Heart left ventricle (tissue), 16 donors: ENCODE results near the gene GIPC1. TPM values are rescaled to one million over a fixed set of nuclear protein-coding genes. Genes with fewer than 3 reads are reported as not detected.

Source experiments
- ATAC-seq, 4 donors: fragments of 200-7000 bp; cut with Tn5 transposase; one replicate each; pipeline ENCODE4 v1.9.1; 2020 to 2022; ENCODE audit warnings: moderate library complexity in 4 of 4, mild to moderate bottlenecking in 3 of 4, moderate number of reproducible peaks in 1 of 4
- DNase-seq, 5 donors: peaks; one replicate each; pipeline ENCODE4 v3.0.0-alpha.2; 2020
- H3K27ac ChIP-seq, 12 donors: fragments of 200-600 bp; sonication (generic) in 4 of 12; one replicate each; pipeline versions ENCODE4 v1.5.0 to v1.8.0; 2016 to 2022; ENCODE audit warnings: mild to moderate bottlenecking in 2 of 12
- H3K27me3 ChIP-seq, 9 donors: fragments of 200-600 bp; sonication (generic) in 2 of 9; one replicate each; pipeline versions ENCODE4 v1.5.1 to v1.8.0; 2016 to 2022; ENCODE audit warnings: mild to moderate bottlenecking in 3 of 9
- H3K36me3 ChIP-seq, 9 donors: fragments of 200-600 bp; sonication (generic) in 2 of 9; one replicate each; pipeline versions ENCODE4 v1.5.0 to v1.8.0; 2018 to 2022; ENCODE audit warnings: mild to moderate bottlenecking in 2 of 9
- H3K4me1 ChIP-seq, 12 donors: fragments of 200-600 bp; sonication (generic) in 4 of 12; one replicate each; pipeline versions ENCODE4 v1.5.0 to v1.8.0; 2016 to 2022; ENCODE audit warnings: mild to moderate bottlenecking in 3 of 12
- H3K4me3 ChIP-seq, 12 donors: fragments of 200-600 bp; sonication (generic) in 4 of 12; one replicate each; pipeline versions ENCODE4 v1.5.0 to v1.8.0; 2017 to 2022; ENCODE audit warnings: mild to moderate bottlenecking in 9 of 12, moderate library complexity in 4 of 12
- H3K9me3 ChIP-seq, 12 donors: fragments of 200-600 bp; sonication (generic) in 4 of 12; one replicate each; pipeline versions ENCODE4 v1.5.0 to v1.8.0; 2016 to 2022; ENCODE audit warnings: mild to moderate bottlenecking in 1 of 12
- POLR2A ChIP-seq, 2 donors: fragments of 450-650 bp; IDR thresholded peaks; one replicate each; pipeline ENCODE4 v1.6.1; 2017; ENCODE audit warnings: antibody characterized with exemption in 2 of 2, mild to moderate bottlenecking in 2 of 2, moderate library complexity in 2 of 2
- WGBS, 4 donors: extraction: QIAGEN DNeasy Blood & Tissue Kit in 2 of 4; methylation state at CpG; one replicate each; pipeline versions ENCODE4 v1.1.5 to v1.1.7; 2013 to 2018; 5-methylcytosine and 5-hydroxymethylcytosine counted together
- intact Hi-C, 10 donors: fragments of 100-400 bp; cut with DNase I; formaldehyde crosslinking; loops; one replicate each; pipeline versions ENCODE4 v1.11.1 to v1.14.2; 2022
- polyA plus RNA-seq, 2 donors: library from polyadenylated mRNA; stranded (reverse); fragments of 200-250 nt; gene quantifications; one replicate each; pipeline ENCODE4 v1.2.3, GENCODE V29; 2013
- total RNA-seq, 9 donors: library from RNA; depleted of rRNA in 2 of 9; stranded (reverse); fragments of >200 nt in 2 of 9; fragmentation: NEBNext Ultra II Directional in 3 of 9; extraction: Animal tissue kit (Norgen Biotek cat#: 25700) in 3 of 9; gene quantifications; one replicate each; pipeline versions ENCODE4 v1.1.0 to v1.2.4, GENCODE V29; 2016 to 2023
- TF ChIP-seq, protein P1 (sequence below), 12 donors: fragments of 200-600 bp; sonication (generic) in 4 of 12; IDR thresholded peaks; one replicate each; pipeline versions ENCODE4 v1.5.0 to v1.8.0; 2018 to 2022; ENCODE audit warnings: antibody characterized with exemption in 12 of 12, mild to moderate bottlenecking in 5 of 12
- donor health status: ischemic (EF 13 %, LVEDD 7.1; RV severe dilation, severe dysfunction).
- donor health status: healthy with polysubstance abuse.
- donor health status: DM: no; HTN: yes; CAD: no.
- donor health status: DM: no; HTN: no; CAD: no.
- donor health status: ischemic (EF 25% LVEDD 6.9; RV normal size, moderate dysfunction).
- donor health status: ischemic (EF 25% LVEDD 5.7; RV mildly dilated, moderate dysfunction).
- donor health status: healthy.
- donor health status: DM: yes; HTN: yes; CAD: no.
- donor health status: ischemic (EF 35%, LVEDD 5.7; RV mildly dilated, moderate dysfunction).
- donor health status: nonischemic (EF 11% LVEDD 7.7; RV severe dilation, severe dysfunction).
- donor health status: DM: yes; HTN: yes; CAD: no.
- donor health status: PGD.
- donor health status: ischemic (EF 29% LVEDD 5.4; RV normal size, mild dysfunction).
- donor health status: nonischemic (EF 23%, LVEDD 6.1; RV moderate dilation, normal function).

The GIPC1 gene
- total and polyA plus RNA-seq, 11 donors: 44.9 to 87.4 (median 49.7) TPM

DNA sequence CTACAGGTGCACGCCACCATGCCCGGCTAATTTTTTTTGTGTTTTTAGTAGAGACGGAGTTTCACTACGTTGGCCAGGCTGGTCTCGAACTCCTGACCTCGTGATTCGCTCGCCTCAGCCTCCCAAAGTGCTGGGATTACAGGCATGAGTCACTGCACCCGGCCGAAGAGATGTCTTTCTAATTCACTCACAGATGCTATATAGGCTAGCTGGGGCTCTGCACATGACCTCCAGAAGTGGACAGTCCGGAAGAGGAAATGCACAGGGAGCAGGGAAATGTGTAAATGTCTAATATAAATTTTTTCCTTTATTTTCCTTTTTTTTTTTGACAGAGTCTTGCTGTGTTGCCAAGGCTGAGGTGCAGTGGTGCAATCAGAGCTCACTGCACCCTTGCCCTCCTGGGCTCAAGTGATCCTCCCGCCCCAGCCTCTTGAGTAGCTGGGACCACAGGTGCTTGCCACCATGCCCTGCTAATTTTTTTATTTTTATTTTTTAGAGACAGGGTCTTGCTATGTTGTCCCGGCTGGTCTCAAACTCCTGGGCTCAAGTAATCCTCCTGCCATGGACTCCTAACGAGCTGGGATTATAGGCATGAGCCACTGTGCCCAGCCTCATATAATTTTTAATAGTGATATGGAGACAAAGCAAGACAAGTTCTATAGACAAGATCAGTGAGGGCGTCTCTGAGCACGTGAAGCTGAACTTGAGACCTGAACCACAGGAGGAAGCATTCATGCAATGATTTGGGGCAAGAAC, 8.4 kb downstream of the GIPC1 start:
- H3K36me3 ChIP-seq: peaks cover 0 to 77% (median 48%) of the 10 kb centered on the region in 9 donors
- H3K4me3 ChIP-seq: no peak overlapping the region
- TF ChIP-seq, protein P1, sequence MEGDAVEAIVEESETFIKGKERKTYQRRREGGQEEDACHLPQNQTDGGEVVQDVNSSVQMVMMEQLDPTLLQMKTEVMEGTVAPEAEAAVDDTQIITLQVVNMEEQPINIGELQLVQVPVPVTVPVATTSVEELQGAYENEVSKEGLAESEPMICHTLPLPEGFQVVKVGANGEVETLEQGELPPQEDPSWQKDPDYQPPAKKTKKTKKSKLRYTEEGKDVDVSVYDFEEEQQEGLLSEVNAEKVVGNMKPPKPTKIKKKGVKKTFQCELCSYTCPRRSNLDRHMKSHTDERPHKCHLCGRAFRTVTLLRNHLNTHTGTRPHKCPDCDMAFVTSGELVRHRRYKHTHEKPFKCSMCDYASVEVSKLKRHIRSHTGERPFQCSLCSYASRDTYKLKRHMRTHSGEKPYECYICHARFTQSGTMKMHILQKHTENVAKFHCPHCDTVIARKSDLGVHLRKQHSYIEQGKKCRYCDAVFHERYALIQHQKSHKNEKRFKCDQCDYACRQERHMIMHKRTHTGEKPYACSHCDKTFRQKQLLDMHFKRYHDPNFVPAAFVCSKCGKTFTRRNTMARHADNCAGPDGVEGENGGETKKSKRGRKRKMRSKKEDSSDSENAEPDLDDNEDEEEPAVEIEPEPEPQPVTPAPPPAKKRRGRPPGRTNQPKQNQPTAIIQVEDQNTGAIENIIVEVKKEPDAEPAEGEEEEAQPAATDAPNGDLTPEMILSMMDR (IDR thresholded peaks at IDR 0.05): no peak
- H3K27me3 ChIP-seq: no peaks in the 10 kb centered on the region
- DNase-seq (no peak), ATAC-seq (no peak)
- intact Hi-C loops: no loop called here
- peaks cover 0 to 7% (median 0%) of the 10 kb centered on the region in 12 donors for H3K4me1 ChIP-seq
- no peak overlapping the region for H3K27ac ChIP-seq
- no peaks in the 10 kb centered on the region for H3K9me3 ChIP-seq
- WGBS, 4 donors: 95 to 97% (median 97%) methylated on average over 16 of the region's 16 CpGs

DNA sequence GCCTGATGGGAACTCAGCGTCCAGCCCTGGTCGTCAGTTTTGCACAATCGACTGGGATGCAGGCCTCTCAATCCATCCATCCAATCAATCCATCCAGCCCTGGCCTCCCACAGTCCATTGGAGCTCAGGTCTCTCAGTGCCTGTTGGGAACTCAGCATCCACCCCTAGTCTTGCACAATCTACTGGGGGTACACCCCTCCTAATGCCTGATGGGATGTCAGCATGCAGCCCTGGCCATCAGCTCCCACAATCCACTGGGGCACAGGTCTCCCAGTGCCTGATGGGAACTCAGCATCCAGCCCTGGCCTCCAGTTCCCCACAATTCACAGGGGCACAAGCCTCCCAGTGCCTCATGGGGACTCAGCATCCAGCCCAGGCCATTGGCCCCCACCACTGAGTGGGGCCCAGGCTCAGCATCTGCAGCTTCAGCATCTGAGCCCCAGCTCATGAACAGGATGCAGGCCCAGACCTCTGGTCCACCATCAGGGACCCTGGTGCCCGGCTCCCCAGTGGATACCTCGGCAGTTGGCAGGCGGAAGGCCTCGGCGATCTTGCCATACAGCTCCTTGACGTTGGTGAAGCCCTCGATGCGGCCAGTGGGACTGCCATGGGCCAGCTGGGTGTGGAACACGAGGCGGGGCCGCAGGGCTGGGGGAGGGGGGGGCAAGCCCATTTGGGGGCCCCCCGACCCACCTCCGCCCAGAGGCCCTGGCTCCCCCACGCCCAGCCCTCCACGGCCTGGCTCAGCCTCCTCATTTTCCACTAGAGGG, 13.6 kb downstream of the GIPC1 start:
- H3K27ac ChIP-seq: no peak overlapping the region
- H3K9me3 ChIP-seq: no peaks in the 10 kb centered on the region
- peaks cover 0 to 14% (median 3%) of the 10 kb centered on the region in 12 donors for H3K4me1 ChIP-seq
- H3K27me3 ChIP-seq: no peaks in the 10 kb centered on the region
- ATAC-seq (peak in 1 of 4 donors; percentile 9), DNase-seq (no peak)
- H3K36me3 ChIP-seq: peaks cover 0 to 69% (median 44%) of the 10 kb centered on the region in 9 donors
- TF ChIP-seq, protein P1 (IDR thresholded peaks at IDR 0.05): no peak
- TF ChIP-seq POLR2A (IDR thresholded peaks at IDR 0.05): no peak
- 89 to 100% (median 95%) methylated on average over 4 to 18 of the region's 18 CpGs for WGBS, 4 donors
- intact Hi-C loops: no loop called here
- no peak overlapping the region for H3K4me3 ChIP-seq

DNA sequence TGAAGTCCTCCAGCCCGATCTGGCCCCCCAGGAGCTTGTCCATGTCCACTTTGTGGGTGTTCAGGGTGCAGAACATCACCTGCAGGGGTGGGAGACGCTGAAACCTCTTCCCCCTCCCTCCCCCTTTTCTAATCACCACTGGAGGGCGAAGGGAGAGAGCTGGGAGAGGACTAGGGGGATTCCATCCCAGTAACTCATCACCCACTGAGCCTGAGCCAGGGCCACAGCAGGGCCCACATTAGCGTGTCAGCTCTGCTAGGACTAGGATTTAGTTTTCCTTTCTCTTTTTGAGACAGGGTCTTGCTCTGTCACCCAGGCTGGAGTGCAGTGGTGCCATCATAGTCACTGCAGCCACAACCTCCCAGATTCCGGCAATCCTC, 15.2 kb downstream of the GIPC1 start:
- H3K4me1 ChIP-seq: peaks cover 0 to 21% (median 5%) of the 10 kb centered on the region in 12 donors
- TF ChIP-seq POLR2A (IDR thresholded peaks at IDR 0.05): no peak
- TF ChIP-seq, protein P1 (IDR thresholded peaks at IDR 0.05): no peak
- H3K9me3 ChIP-seq: no peaks in the 10 kb centered on the region
- no peak for ATAC-seq
- H3K27me3 ChIP-seq: peaks cover 0 to 3% (median 0%) of the 10 kb centered on the region in 9 donors
- 90 to 96% (median 92%) methylated on average over 5 of the region's 5 CpGs for WGBS, 4 donors
- no peak for DNase-seq
- intact Hi-C loops: no loop called here
- H3K36me3 ChIP-seq: peaks cover 0 to 65% (median 37%) of the 10 kb centered on the region in 9 donors
- H3K27ac ChIP-seq: no peak overlapping the region
- H3K4me3 ChIP-seq: no peak overlapping the region
